H9 (cell line): Measurements from ENCODE around the gene PKNOX2. TPM values are rescaled to one million over a fixed set of nuclear protein-coding genes. Genes with fewer than 3 reads are reported as not detected.

Experiments used
- DNase-seq: peaks from one replicate; pipeline ENCODE4 v3.0.0-alpha.2; 2017
- H2AFZ ChIP-seq: one replicate; pipeline ENCODE4 v1.6.1; 2013; ENCODE audit warnings: mild to moderate bottlenecking, low read length, control low read depth, moderate library complexity
- H2AK5ac ChIP-seq: 2 replicates; pipeline ENCODE4 v1.6.1; 2013; ENCODE audit warnings: low read length, control low read depth, mixed read lengths; ENCODE audit not compliant: insufficient read length
- H2BK120ac ChIP-seq: one replicate; pipeline ENCODE4 v1.6.1; 2013; ENCODE audit warnings: low read depth, mild to moderate bottlenecking, low read length, control low read depth, inconsistent platforms; ENCODE audit not compliant: poor library complexity, severe bottlenecking
- H2BK12ac ChIP-seq: 2 replicates; pipeline ENCODE4 v1.6.1; 2013; ENCODE audit warnings: low read length, control low read depth, mixed read lengths, low read depth; ENCODE audit not compliant: insufficient read length
- H2BK15ac ChIP-seq: 2 replicates; pipeline ENCODE4 v1.6.1; 2013; ENCODE audit warnings: low read depth, low read length, control low read depth
- H2BK20ac ChIP-seq: one replicate; pipeline ENCODE4 v1.6.1; 2013; ENCODE audit warnings: low read depth, mild to moderate bottlenecking, low read length, control low read depth, inconsistent platforms; ENCODE audit not compliant: poor library complexity, severe bottlenecking
- H2BK5ac ChIP-seq: 2 replicates; pipeline ENCODE4 v1.6.1; 2013; ENCODE audit warnings: low read length, control low read depth, mixed read lengths; ENCODE audit not compliant: insufficient read length
- H3K14ac ChIP-seq: 2 replicates; pipeline ENCODE4 v1.6.1; 2013; ENCODE audit warnings: low read length, control low read depth; ENCODE audit not compliant: insufficient read depth
- H3K18ac ChIP-seq: 2 replicates; pipeline ENCODE4 v1.6.1; 2013; ENCODE audit warnings: low read depth, mild to moderate bottlenecking, mixed read lengths, low read length, control low read depth; ENCODE audit not compliant: insufficient read length
- H3K23ac ChIP-seq: 2 replicates; pipeline ENCODE4 v1.6.1; 2013; ENCODE audit warnings: low read length, control low read depth, mixed read lengths, low read depth; ENCODE audit not compliant: insufficient read length
- H3K23me2 ChIP-seq: 2 replicates; pipeline ENCODE4 v1.6.1; 2013; ENCODE audit warnings: low read depth, mild to moderate bottlenecking, mixed read lengths, low read length, control low read depth; ENCODE audit not compliant: insufficient read length, poor library complexity, severe bottlenecking
- H3K27ac ChIP-seq: 2 replicates; pipeline ENCODE4 v1.5.1; 2013; ENCODE audit warnings: low read length, control low read depth, mixed read lengths, low read depth; ENCODE audit not compliant: insufficient read length
- H3K27me3 ChIP-seq: 2 replicates; pipeline ENCODE4 v1.6.1; 2013; ENCODE audit warnings: low read length, control low read depth, inconsistent platforms; ENCODE audit not compliant: insufficient read depth
- H3K4ac ChIP-seq: 2 replicates; pipeline ENCODE4 v1.6.1; 2013; ENCODE audit warnings: low read depth, mild to moderate bottlenecking, control low read depth, inconsistent platforms, low read length, moderate library complexity
- H3K4me1 ChIP-seq: 2 replicates; pipeline ENCODE4 v1.6.1; 2013; ENCODE audit warnings: low read length, control low read depth, inconsistent platforms; ENCODE audit not compliant: insufficient read depth
- H3K4me2 ChIP-seq: 2 replicates; pipeline ENCODE4 v1.6.1; 2013; ENCODE audit warnings: low read length, control low read depth, mixed read lengths; ENCODE audit not compliant: insufficient read length, insufficient read depth
- H3K56ac ChIP-seq: 2 replicates; pipeline ENCODE4 v1.6.1; 2013; ENCODE audit warnings: low read depth, mild to moderate bottlenecking, mixed read lengths, low read length, control low read depth; ENCODE audit not compliant: insufficient read length
- H3K79me1 ChIP-seq: 2 replicates; pipeline ENCODE4 v1.6.1; 2013; ENCODE audit warnings: low read depth, mild to moderate bottlenecking, moderate library complexity, low read length, control low read depth, inconsistent platforms; ENCODE audit not compliant: insufficient read depth, poor library complexity, severe bottlenecking
- H3K79me2 ChIP-seq: 2 replicates; pipeline ENCODE4 v1.6.1; 2013; ENCODE audit warnings: low read length, control low read depth, inconsistent platforms; ENCODE audit not compliant: insufficient read depth
- H3K9ac ChIP-seq: 2 replicates; pipeline ENCODE4 v1.6.1; 2013; ENCODE audit warnings: low read length, control low read depth, mixed read lengths; ENCODE audit not compliant: insufficient read length; ENCODE audit errors: extremely low read depth
- H3K9me3 ChIP-seq: one replicate; pipeline ENCODE4 v1.6.1; 2013; ENCODE audit warnings: low read depth, low read length, inconsistent platforms; ENCODE audit not compliant: control insufficient read depth
- H3T11ph ChIP-seq: one replicate; pipeline ENCODE4 v1.6.1; 2013; ENCODE audit warnings: mild to moderate bottlenecking, low read length, control low read depth, inconsistent platforms
- H4K20me1 ChIP-seq: one replicate; pipeline ENCODE4 v1.6.1; 2013; ENCODE audit not compliant: control insufficient read depth, insufficient read length, insufficient read depth
- H4K5ac ChIP-seq: 2 replicates; pipeline ENCODE4 v1.6.1; 2013; ENCODE audit warnings: low read depth, mild to moderate bottlenecking, mixed read lengths, low read length, control low read depth; ENCODE audit not compliant: insufficient read length
- H4K8ac ChIP-seq: replicated peaks from 2 replicates; pipeline ENCODE4 v1.6.1; 2013; ENCODE audit warnings: low read length, control low read depth, mixed read lengths, low read depth; ENCODE audit not compliant: insufficient read length
- H4K91ac ChIP-seq: 2 replicates; pipeline ENCODE4 v1.6.1; 2013; ENCODE audit warnings: low read depth, mild to moderate bottlenecking, moderate library complexity, mixed read lengths, low read length, control low read depth; ENCODE audit not compliant: insufficient read length
- H3K27ac Mint-ChIP-seq, 3 experiments: 2 replicates in 2 of 3; 3 replicates in 1 of 3; pipeline ENCODE4 v1.8.0; 2020 to 2021; ENCODE audit warnings: mixed read lengths in 3 of 3, mild to moderate bottlenecking in 1 of 3, moderate library complexity in 1 of 3
- H3K27me3 Mint-ChIP-seq: 2 replicates; pipeline ENCODE4 v1.8.0; 2021; ENCODE audit warnings: low read depth, mild to moderate bottlenecking, moderate library complexity, mixed read lengths
- H3K36me3 Mint-ChIP-seq, 3 experiments: 2 replicates in 2 of 3; 3 replicates in 1 of 3; pipeline ENCODE4 v1.8.0; 2020 to 2021; ENCODE audit warnings: low read depth in 3 of 3, mixed read lengths in 3 of 3; ENCODE audit not compliant: insufficient read depth in 1 of 3
- H3K4me1 Mint-ChIP-seq, 2 experiments: 2 replicates each; pipeline ENCODE4 v1.8.0; 2020; ENCODE audit warnings: mixed read lengths in 2 of 2
- H3K4me3 Mint-ChIP-seq, 2 experiments: 2 replicates in 1 of 2; 3 replicates in 1 of 2; pipeline ENCODE4 v1.8.0; 2020 to 2021; ENCODE audit warnings: mild to moderate bottlenecking in 2 of 2, mixed read lengths in 2 of 2, moderate library complexity in 1 of 2
- H3K9me3 Mint-ChIP-seq, 2 experiments: 2 replicates in 1 of 2; 3 replicates in 1 of 2; pipeline ENCODE4 v1.8.0; 2020; ENCODE audit warnings: mild to moderate bottlenecking in 2 of 2, mixed read lengths in 2 of 2, moderate library complexity in 1 of 2
- CTCF ChIP-seq: fragments of 200-600 bp; sonication (generic); conservative IDR thresholded peaks from 3 replicates; pipeline ENCODE4 v1.8.0; 2021; ENCODE audit warnings: antibody characterized with exemption, mild to moderate bottlenecking
- whole genome bisulfite sequencing: extraction: QIAGEN DNeasy Blood & Tissue Kit; methylation state at CpG from one replicate; pipeline ENCODE4 v1.1.7; 2013; ENCODE audit warnings: missing lambda C conversion rate, low lambda C conversion rate, mixed read lengths; ENCODE audit not compliant: insufficient read length; ENCODE audit errors: extremely low coverage; 5-methylcytosine and 5-hydroxymethylcytosine counted together
- total RNA-seq: library from RNA; stranded (reverse); gene quantifications from 2 replicates; pipeline ENCODE4 v1.2.1, GENCODE V29; 2021

The PKNOX2 gene
- total RNA-seq, 1 experiment from 2014 or later, result 1.3 TPM

DNA sequence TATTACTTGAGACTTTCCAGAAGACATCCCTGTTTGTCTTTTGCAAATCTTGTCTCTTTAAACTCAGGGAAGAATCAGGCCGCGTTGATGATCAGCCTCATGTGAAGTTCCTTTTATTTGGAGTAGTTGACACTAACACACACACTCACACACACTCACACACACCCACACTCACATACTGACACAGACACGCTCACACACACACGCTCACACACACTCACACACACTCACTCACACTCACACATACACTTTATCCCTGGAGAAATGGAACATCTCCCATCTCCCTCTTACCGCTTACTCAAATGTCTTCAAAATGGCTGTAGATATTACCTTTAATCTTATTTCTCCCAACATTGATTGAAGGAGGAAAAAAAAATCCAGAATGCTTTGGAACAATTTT lies 129.0 kb downstream of the PKNOX2 start:
- no peak overlapping the region for H3K4ac ChIP-seq
- WGBS, result 100% methylated on average over 2 of the region's 5 CpGs

More for the DNA sequence above, 129.0 kb downstream of the PKNOX2 start:
- H2BK12ac ChIP-seq, result no peak overlapping the region
- H2BK15ac ChIP-seq, result no peak overlapping the region
- no peak overlapping the region for H3K14ac ChIP-seq
- H3K4me1 Mint-ChIP-seq, result peaks cover 4 to 5% of the 10 kb centered on the region in 2 experiments; a peak in 3 of 4 replicates
- no peak overlapping the region for H2BK20ac ChIP-seq
- H3K23me2 ChIP-seq, result no peaks in the 10 kb centered on the region
- no peak overlapping the region for H3K4me3 Mint-ChIP-seq
- H3K4me1 ChIP-seq, result no peaks in the 10 kb centered on the region
- peaks cover 7% of the 10 kb centered on the region for H3K27me3 Mint-ChIP-seq
- H3K56ac ChIP-seq, result no peak overlapping the region
- H3K36me3 Mint-ChIP-seq, result no peaks in the 10 kb centered on the region
- H3K9me3 ChIP-seq, result no peaks in the 10 kb centered on the region
- H4K91ac ChIP-seq, result no peak overlapping the region
- no peak overlapping the region for H3K23ac ChIP-seq
- H4K5ac ChIP-seq, result no peak overlapping the region
- no peak overlapping the region for H3K4me2 ChIP-seq
- H3K27ac Mint-ChIP-seq, result no peak overlapping the region
- H2AK5ac ChIP-seq, result no peak overlapping the region
- H3K9me3 Mint-ChIP-seq, result no peaks in the 10 kb centered on the region
- no peak for DNase-seq
- no peak overlapping the region for H2BK120ac ChIP-seq
- H2BK5ac ChIP-seq, result no peak overlapping the region
- no peak overlapping the region for H3K9ac ChIP-seq
- H3K27me3 ChIP-seq, result no peaks in the 10 kb centered on the region
- H3K79me2 ChIP-seq, result no peaks in the 10 kb centered on the region
- TF ChIP-seq CTCF, result no peak
- peaks cover 2% of the 10 kb centered on the region for H4K20me1 ChIP-seq
- no peak overlapping the region for H4K8ac ChIP-seq
- H2AFZ ChIP-seq, result no peak overlapping the region
- no peak overlapping the region for H3K18ac ChIP-seq
- no peaks in the 10 kb centered on the region for H3K79me1 ChIP-seq
- no peak overlapping the region for H3K27ac ChIP-seq
- no peak overlapping the region for H3T11ph ChIP-seq
